K562 (cell line): Measurements from ENCODE around the gene RPL7A. TPM values are rescaled to one million over a fixed set of nuclear protein-coding genes. Genes with fewer than 3 reads are reported as not detected.

Source experiments
- ATAC-seq: fragments of 200-7000 bp; cut with Tn5 transposase; 3 replicates; pipeline ENCODE4 v1.9.1; 2020; ENCODE audit warnings: moderate library complexity
- BruUV-seq: library from RNA; stranded (reverse); fragments of 400-500 nt; replicated peaks from 2 replicates; lab custom pipeline; 2021; lab: Mats Ljungman, UMichigan
- CTCF ChIA-PET: fragments of 300-600 bp; formaldehyde crosslinking; extraction: SDS; loops from one replicate; lab custom pipeline; 2021; ENCODE audit warnings: low intra/inter-chr PET ratio; lab: Yijun Ruan, JAX
- POLR2A ChIA-PET: fragments of 300-600, 350-650 bp; sonication (Branson Sonifier 250); formaldehyde crosslinking; extraction: SDS; loops from one replicate; lab custom pipeline; 2021; ENCODE audit warnings: antibody characterized with exemption, inconsistent platforms; lab: Yijun Ruan, JAX
- DNase-seq, 4 experiments: peaks; one replicate each; pipeline versions ENCODE4 v3.0.0 to v3.0.0-alpha.2; 2011 to 2018; ENCODE audit warnings: low spot score in 3 of 4, mixed read lengths in 3 of 4; ENCODE audit errors: extremely low read depth in 1 of 4
- FAIRE-seq: peaks from 2 replicates; lab custom pipeline; 2011; peaks lifted over from hg19 to GRCh38; lab: Jason Lieb, UNC
- H2AFZ ChIP-seq: 2 replicates; pipeline ENCODE4 v1.6.0; 2011; ENCODE audit warnings: low read depth, low read length, control low read depth, inconsistent platforms
- H3K27ac ChIP-seq: fragments of 200-600 bp; 3 replicates; pipeline ENCODE4 v1.8.0; 2011; ENCODE audit warnings: low read depth, mild to moderate bottlenecking, control low read depth, inconsistent platforms, low read length, moderate library complexity, mixed read lengths; ENCODE audit errors: extremely low read depth
- H3K27me3 ChIP-seq, 2 experiments: fragments of 300-600 bp in 1 of 2; 2 replicates in 1 of 2; 3 replicates in 1 of 2; pipeline versions ENCODE4 v1.6.0 to v1.8.0; 2011; ENCODE audit warnings: inconsistent platforms in 2 of 2, low read length in 2 of 2, mild to moderate bottlenecking in 1 of 2, mixed read lengths in 1 of 2, moderate library complexity in 1 of 2; ENCODE audit not compliant: control insufficient read depth in 2 of 2, insufficient read depth in 2 of 2
- H3K36me3 ChIP-seq: fragments of 300-600 bp; 3 replicates; pipeline ENCODE4 v1.8.0; 2011; ENCODE audit warnings: mild to moderate bottlenecking, low read length, inconsistent platforms; ENCODE audit not compliant: control insufficient read depth, insufficient read depth
- H3K4me1 ChIP-seq, 2 experiments: fragments of 200-600 bp in 1 of 2; replicated peaks in 1 of 2; 2 replicates in 1 of 2; 3 replicates in 1 of 2; pipeline versions ENCODE4 v1.5.1 to v1.8.0; 2011; ENCODE audit warnings: inconsistent platforms in 2 of 2, low read length in 2 of 2, mild to moderate bottlenecking in 1 of 2, mixed read lengths in 1 of 2, moderate library complexity in 1 of 2; ENCODE audit not compliant: control insufficient read depth in 2 of 2, insufficient read depth in 2 of 2
- H3K4me2 ChIP-seq: 2 replicates; pipeline ENCODE4 v1.6.1; 2011; ENCODE audit warnings: low read length, control low read depth, inconsistent platforms, mixed read lengths; ENCODE audit not compliant: insufficient read depth
- H3K4me3 ChIP-seq: fragments of 200-600 bp; sonication (generic), shearing (Covaris generic); 2 replicates; pipeline ENCODE4 v1.5.1; 2016; ENCODE audit warnings: control low read depth, inconsistent platforms
- H3K79me2 ChIP-seq: fragments of 200-600 bp; 3 replicates; pipeline ENCODE4 v1.8.0; 2011; ENCODE audit warnings: low read length, inconsistent platforms; ENCODE audit not compliant: control insufficient read depth, insufficient read depth
- H3K9ac ChIP-seq, 2 experiments: 2 replicates each; pipeline versions ENCODE4 v1.6.0 to v1.6.1; 2011; ENCODE audit warnings: low read depth in 2 of 2, low read length in 2 of 2, control low read depth in 1 of 2, inconsistent platforms in 1 of 2, mild to moderate bottlenecking in 1 of 2, mixed read lengths in 1 of 2; ENCODE audit not compliant: insufficient read depth in 1 of 2
- H3K9me1 ChIP-seq: one replicate; pipeline ENCODE4 v1.6.0; 2011; ENCODE audit warnings: inconsistent platforms, mild to moderate bottlenecking, low read length, moderate library complexity; ENCODE audit not compliant: control insufficient read depth, insufficient read depth
- H3K9me3 ChIP-seq: replicated peaks from 2 replicates; pipeline ENCODE4 v1.5.1; 2011; ENCODE audit warnings: low read depth, low read length, inconsistent platforms; ENCODE audit not compliant: control insufficient read depth, insufficient read depth
- H4K20me1 ChIP-seq: replicated peaks from 2 replicates; pipeline ENCODE4 v1.6.1; 2011; ENCODE audit warnings: low read length, inconsistent platforms, mixed read lengths; ENCODE audit not compliant: control insufficient read depth, insufficient read depth
- ELK1 ChIP-seq: sonication (generic); formaldehyde crosslinking; IDR thresholded peaks from 2 replicates; pipeline ENCODE4 v1.8.1; 2022; ENCODE audit warnings: missing genetic modification reagents
- ZBTB33 ChIP-seq: sonication (generic); formaldehyde crosslinking; IDR thresholded peaks from 2 replicates; pipeline ENCODE4 v1.8.1; 2023; ENCODE audit warnings: mild to moderate bottlenecking, missing genetic modification reagents
- WGBS: fragments of 100-300 bp; shearing (Covaris generic); methylation state at CpG from one replicate; pipeline ENCODE4 v1.1.6; 2016; ENCODE audit warnings: low coverage, mixed read lengths; ENCODE audit not compliant: insufficient coverage; ENCODE audit errors: missing lambda C conversion rate; 5-methylcytosine and 5-hydroxymethylcytosine counted together
- in situ Hi-C: fragments of 300-500 bp; cut with MboI; formaldehyde crosslinking; loops from 4 replicates; pipeline ENCODE4 v1.15.0; 2018; ENCODE audit warnings: inconsistent platforms, mixed read lengths
- intact Hi-C: fragments of 100-400 bp; cut with micrococcal nuclease; formaldehyde crosslinking; loops from 2 replicates; pipeline ENCODE4 v1.14.2; 2022
- polyA plus RNA-seq, 8 experiments: library from polyadenylated mRNA; depleted of rRNA in 4 of 8; stranded (reverse) in 5 of 8; unstranded in 3 of 8; fragments of >200 nt; fragmentation: Nextera tagmentation in 2 of 8; fragmentation: Illumina TruSeq in 1 of 8; extraction: Ambion mirVana in 2 of 8; extraction: Trizol in 1 of 8; gene quantifications; 2 replicates each; pipeline versions ENCODE4 v1.2.1 to v1.2.3, GENCODE V29; 2011 to 2014; ENCODE audit warnings: inconsistent platforms in 1 of 8, missing spikeins in 1 of 8
- total RNA-seq, 7 experiments: library from RNA; depleted of rRNA in 6 of 7; stranded (reverse); fragments of >200 nt in 6 of 7; fragmentation: Illumina TruSeq in 2 of 7; extraction: Trizol in 2 of 7; gene quantifications; 2 replicates each; pipeline versions ENCODE4 v1.2.1 to v1.2.3, GENCODE V29; 2011 to 2021; ENCODE audit warnings: low replicate concordance in 1 of 7

The RPL7A gene
- total and polyA plus RNA-seq, 9 of the 15 experiments (the other 6 are each of a cell fraction or from before 2014, with no cell fraction given): 1,935 to 3,760 (median 2,652) TPM

DNA sequence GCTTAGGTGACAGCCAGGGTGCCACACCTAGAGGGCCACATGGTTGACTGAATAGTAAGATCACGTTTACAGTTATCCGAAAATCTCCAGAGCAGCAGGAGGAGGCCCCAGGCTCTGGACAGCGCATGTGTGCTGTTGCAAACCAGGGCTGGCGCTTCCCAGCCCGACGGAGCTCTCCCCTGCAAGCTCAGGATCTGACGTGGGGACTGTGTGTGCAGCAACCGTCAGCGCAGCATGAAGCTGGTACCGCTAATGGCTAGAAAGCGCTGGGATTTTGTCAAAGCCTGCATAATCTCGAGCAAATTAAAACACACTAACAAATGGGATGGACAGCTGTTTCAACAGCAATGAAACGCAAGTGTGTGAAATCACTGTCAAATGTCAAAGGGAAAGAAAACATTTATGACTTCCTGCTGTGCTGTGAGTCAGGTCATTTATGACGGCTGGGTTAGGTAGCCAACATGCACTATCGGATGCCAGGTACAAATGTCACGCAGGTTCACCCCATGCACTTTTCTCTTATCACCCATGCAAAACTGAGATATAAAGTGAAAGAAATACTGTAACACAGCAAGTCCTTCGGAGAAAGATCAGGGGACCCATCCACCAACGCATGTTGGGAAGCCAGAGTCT lies 20.3 kb downstream of the RPL7A start:
- no peak overlapping the region for H3K9ac ChIP-seq
- DNase-seq (no peak), FAIRE-seq (no peak), ATAC-seq (no peak)
- in situ Hi-C loops: no loop called here
- no peak overlapping the region for H2AFZ ChIP-seq
- peaks cover 34% of the 10 kb centered on the region for H3K9me1 ChIP-seq
- CTCF ChIA-PET: no interaction called here
- TF ChIP-seq ELK1 (CRISPR knock-in tag): no peak
- TF ChIP-seq ZBTB33 (CRISPR knock-in tag): peak; percentile 31; the same call in 1 of the 2 replicates
- intact Hi-C loops: no loop called here
- no peak overlapping the region for H3K4me3 ChIP-seq
- H3K27me3 ChIP-seq: no peaks in the 10 kb centered on the region
- POLR2A ChIA-PET: interaction anchor here (0.9 to 8.5 kb wide), 3 partner anchors 8 to 48 kb away, joined by 4 to 109 read pairs (median 4); partner anchors contain the start of genes SURF1 and SURF2
- peaks cover 98% of the 10 kb centered on the region for H3K36me3 ChIP-seq
- H3K4me1 ChIP-seq: peaks cover 25 to 29% of the 10 kb centered on the region in 2 experiments; a peak in 4 of 5 replicates
- H3K79me2 ChIP-seq: peaks cover 72% of the 10 kb centered on the region
- H3K27ac ChIP-seq: no peak overlapping the region
- no peaks in the 10 kb centered on the region for H3K9me3 ChIP-seq
- 85% methylated on average over 18 of the region's 18 CpGs for WGBS
- peaks cover 70% of the 10 kb centered on the region for H4K20me1 ChIP-seq
- no TSS peak for BruUV-seq
- no peak overlapping the region for H3K4me2 ChIP-seq
